ENCODE data around the gene ATP2B2.

Gene ATP2B2

DNA sequence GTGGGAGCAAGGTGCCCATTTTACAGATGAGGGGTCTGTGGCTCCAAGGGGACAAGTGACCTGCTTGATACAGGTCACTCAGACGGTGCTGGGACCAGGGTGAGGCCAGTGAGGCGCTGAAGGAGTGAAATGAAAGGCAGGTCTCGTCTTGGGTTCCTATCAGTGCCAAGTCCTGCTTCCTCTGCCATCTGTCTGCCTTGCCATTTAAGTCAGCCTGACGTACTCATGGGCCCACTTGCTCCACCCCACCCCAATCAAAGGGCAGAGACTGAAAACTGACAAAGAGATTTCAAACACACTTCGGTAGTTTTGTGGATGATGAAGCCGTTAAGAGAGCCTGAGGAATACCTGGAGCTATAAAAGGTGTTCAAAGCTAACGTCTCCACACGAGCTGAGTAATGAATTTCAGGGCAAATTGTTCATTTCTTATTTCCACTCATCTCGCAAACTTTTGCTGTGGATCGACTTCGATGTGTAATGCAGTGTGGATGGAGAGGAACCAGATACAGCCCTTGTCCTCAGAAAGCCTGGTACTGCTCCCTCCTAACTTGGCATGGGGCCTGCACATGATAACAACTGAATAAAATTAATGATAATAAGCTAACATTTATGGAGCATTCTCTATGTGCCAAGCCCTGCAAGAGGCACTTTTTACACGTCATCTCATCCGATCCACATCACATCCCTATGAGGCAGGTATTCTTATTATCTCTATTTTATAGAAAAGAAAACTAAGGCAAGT is 36.6 kb downstream of the ATP2B2 start:
- peaks cover 3% of the 10 kb centered on the region for H3K4me1 Mint-ChIP-seq
- ATAC-seq: no peak
- no peak overlapping the region for H3K4me3 Mint-ChIP-seq
- no peaks in the 10 kb centered on the region for H3K9me3 Mint-ChIP-seq
- no peak for DNase-seq
- H3K27ac Mint-ChIP-seq: no peak overlapping the region
- H3K36me3 Mint-ChIP-seq (ENCODE audit: low read depth): no peaks in the 10 kb centered on the region
- H3K27me3 Mint-ChIP-seq: peaks cover 28% of the 10 kb centered on the region

DNA sequence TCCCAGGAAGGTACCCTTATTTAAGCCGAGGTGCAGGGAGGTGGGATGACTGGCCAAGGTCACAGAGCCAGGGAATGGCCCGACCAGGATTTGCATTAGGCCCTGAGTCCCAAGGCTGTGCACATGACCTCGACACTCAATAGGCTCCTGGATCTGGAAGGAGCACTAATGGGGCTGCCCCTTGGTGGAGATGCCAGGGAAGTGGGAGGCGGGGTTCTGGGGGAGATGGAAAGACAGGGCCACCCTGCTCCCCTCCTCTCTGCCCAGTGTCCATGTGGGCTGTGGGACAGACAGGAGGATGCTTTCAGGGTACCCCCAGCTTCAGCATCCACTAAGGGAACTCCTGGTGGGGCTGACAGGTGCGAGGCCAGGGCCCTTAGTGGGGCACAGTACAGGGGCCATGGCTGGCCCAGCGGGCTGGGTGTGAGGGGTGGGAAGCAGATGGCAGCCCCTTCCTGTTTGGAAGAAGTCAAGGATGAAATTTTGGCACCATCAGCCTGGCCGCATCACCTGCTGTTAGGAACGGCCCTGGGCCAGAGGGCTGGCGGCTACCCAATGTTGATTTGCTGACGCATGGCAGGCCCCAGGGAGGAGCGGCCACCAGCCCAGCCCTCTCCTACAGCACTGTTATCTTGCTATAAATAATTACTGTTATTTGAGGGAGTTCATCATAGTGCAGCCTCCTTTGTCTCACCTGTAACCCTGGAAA is 37.3 kb downstream of the ATP2B2 start:
- Mint-ChIP-seq H3K27ac (no peak overlapping the region), H3K4me1 (peaks cover 3% of the 10 kb centered on the region), H3K4me3 (no peak overlapping the region), H3K9me3 (no peaks in the 10 kb centered on the region), H3K36me3 (ENCODE audit: low read depth) (no peaks in the 10 kb centered on the region), H3K27me3 (peaks cover 26% of the 10 kb centered on the region)
- no peak for DNase-seq
- no peak for ATAC-seq

DNA sequence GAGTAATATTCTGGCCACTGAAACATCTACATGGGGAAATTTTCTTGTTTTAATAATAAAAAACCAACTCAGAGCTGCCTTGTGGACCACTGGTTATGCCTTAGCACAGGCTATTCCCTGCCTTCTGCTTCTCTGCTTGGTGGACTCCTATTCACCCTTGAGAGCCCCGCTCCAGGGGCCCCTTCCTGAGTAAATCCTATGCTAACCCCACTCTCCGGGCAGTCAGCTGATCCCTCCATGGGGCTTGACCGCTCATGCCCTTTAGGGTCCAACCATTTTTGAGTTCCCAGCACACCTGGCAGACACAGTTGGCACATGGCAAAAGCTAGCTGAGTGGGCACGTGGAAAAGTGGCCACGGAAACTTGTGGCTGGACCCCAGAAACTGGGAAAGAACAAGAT is 38.2 kb downstream of the ATP2B2 start:
- Mint-ChIP-seq H3K27me3 (peaks cover 22% of the 10 kb centered on the region), H3K4me1 (peaks cover 3% of the 10 kb centered on the region)
- no peak for ATAC-seq

DNA sequence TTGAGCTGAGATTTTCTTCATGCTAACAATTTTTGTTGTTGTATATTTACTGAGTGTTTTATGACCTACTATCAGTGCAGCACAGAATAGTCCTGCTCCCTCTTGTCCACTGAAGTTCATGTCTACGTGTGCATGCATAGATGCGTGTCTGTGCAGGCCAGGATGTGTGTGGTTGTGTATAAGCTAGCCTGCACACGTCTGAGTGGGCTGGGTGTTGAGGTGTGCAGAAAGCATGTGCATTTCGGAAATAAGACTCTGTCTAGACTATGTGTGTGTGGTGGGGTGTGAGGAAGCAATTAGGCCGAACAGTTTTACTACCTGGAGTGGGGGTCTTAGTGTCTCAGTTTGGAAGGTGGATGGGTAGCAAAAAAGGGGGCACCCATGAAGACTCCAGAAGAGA is 39.2 kb downstream of the ATP2B2 start:
- ATAC-seq: no peak
- peaks cover 1% of the 10 kb centered on the region for H3K4me1 Mint-ChIP-seq
- peaks cover 18% of the 10 kb centered on the region for H3K27me3 Mint-ChIP-seq
- H3K36me3 Mint-ChIP-seq (ENCODE audit: low read depth): no peaks in the 10 kb centered on the region
- H3K9me3 Mint-ChIP-seq: no peaks in the 10 kb centered on the region
- H3K27ac Mint-ChIP-seq: no peak overlapping the region
- DNase-seq: no peak
- H3K4me3 Mint-ChIP-seq: no peak overlapping the region

More for the DNA sequence above, 38.2 kb downstream of the ATP2B2 start:
- Mint-ChIP-seq H3K36me3 (ENCODE audit: low read depth) (no peaks in the 10 kb centered on the region), H3K9me3 (no peaks in the 10 kb centered on the region), H3K4me3 (no peak overlapping the region), H3K27ac (no peak overlapping the region)
- DNase-seq: no peak

DNA sequence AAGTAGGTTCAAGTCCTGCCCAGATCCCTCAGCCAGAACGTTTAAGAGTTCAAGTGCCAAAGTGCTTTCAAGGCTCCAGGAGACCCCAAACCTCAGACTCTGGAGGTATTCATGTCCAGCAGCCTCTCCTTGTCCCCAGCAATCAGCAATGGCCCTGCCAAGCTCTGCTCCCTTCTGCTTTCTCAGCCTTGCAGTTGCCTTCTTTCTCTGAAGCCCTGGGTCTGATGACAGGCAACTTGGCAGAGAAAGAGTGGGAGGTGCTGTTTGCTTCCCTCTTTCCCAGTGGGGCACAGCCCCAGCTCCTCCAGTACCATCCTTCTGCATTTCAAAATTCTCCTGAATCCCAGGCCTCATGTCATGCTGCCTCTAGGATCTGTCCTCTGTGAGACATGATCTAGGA is 40.2 kb downstream of the ATP2B2 start:
- ATAC-seq (no peak), DNase-seq (no peak)
- Mint-ChIP-seq H3K4me3 (no peak overlapping the region), H3K36me3 (ENCODE audit: low read depth) (no peaks in the 10 kb centered on the region), H3K27ac (no peak overlapping the region), H3K27me3 (peaks cover 10% of the 10 kb centered on the region), H3K4me1 (no peaks in the 10 kb centered on the region), H3K9me3 (no peaks in the 10 kb centered on the region)

DNA sequence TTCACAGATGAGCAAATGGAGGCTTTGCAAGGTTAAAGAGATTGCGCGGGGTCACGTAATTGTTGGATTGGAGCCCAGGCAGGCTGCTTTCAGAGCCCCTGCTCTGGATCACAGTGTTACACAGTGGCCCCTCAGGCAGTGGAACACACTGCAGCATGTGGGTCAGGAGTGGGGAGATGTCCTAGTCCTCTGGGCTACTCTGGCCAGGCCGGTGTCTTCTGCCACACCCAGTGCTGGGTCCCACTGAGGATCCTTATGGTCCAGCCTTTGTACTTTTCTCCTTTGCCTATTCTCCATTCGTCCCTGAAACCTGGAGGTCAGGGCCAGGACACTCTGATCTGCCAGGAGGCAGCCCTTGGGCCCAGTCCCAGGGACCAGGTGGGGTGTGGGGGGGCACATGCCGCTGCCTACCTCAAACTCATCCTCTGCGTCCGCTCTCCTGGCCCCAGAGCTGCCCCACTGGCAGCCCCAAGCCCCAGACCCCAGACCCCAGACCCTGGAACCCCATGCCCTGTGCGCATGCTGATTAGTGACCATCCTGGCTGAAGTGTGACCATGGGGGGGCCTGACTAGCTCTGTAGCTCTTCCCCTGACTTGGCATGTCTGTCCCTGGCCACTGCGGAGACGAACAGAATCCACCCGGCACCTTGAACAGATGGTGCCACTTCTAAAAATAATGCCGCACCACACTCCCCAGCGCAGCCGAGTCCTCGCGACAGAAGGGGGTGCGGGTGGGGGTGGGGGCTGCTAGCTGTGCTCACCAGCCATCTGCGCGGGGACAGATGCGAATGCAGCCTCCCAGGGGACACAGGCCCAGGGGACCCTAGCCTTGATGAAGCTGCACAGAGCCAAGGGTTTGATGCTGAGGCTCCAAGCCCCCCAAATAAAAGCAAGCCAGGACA is 41.6 kb downstream of the ATP2B2 start:
- DNase-seq: no peak
- Mint-ChIP-seq H3K27me3 (peaks cover 4% of the 10 kb centered on the region), H3K4me1 (no peaks in the 10 kb centered on the region), H3K27ac (no peak overlapping the region), H3K9me3 (no peaks in the 10 kb centered on the region), H3K36me3 (ENCODE audit: low read depth) (no peaks in the 10 kb centered on the region), H3K4me3 (no peak overlapping the region)
- ATAC-seq: no peak

DNA sequence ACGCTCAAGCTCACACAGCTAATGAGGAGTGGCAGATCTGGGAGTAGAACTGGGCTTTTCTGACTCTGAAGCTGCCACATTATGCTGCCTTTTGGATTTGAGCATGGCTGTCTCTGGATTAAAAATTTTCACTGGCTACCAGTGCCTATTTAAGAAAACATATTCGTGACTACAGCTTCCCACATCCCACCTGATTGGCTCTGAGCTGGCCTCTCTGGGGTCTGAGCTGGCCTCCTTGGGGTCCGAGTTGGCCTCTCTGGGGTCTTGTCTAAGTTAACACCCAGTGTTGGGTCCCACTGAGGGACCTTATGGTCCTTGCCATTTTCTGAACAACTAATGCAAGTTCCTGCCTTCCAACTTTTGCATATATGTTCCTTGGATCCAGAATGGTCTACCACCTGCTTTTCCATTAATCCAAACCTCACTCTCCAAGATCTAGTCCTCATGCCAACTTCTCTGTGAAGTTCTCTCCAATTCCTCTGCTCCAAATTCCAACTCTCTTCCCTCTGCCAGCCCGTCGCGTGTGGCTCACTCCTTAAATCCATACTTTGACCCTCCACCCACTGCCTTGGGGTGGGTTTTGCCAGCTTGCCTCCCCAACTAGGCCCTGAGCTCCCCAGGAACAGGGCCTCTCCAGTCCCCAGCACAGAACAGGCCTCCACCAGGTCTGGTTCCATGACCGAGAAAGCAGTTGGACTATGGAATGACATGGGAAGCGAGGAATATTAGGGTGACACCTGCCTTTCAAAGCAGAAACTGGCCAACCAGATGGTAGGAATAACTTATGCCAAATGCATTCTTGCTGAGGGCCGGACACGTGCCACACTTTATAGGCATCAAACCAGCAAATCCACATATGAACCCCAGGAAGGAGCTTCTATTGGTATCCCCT is 42.5 kb downstream of the ATP2B2 start:
- ATAC-seq (no peak), DNase-seq (no peak)
- Mint-ChIP-seq H3K36me3 (ENCODE audit: low read depth) (no peaks in the 10 kb centered on the region), H3K27ac (no peak overlapping the region), H3K4me3 (no peak overlapping the region), H3K9me3 (no peaks in the 10 kb centered on the region), H3K27me3 (peaks cover 2% of the 10 kb centered on the region), H3K4me1 (peaks cover 1% of the 10 kb centered on the region)

DNA sequence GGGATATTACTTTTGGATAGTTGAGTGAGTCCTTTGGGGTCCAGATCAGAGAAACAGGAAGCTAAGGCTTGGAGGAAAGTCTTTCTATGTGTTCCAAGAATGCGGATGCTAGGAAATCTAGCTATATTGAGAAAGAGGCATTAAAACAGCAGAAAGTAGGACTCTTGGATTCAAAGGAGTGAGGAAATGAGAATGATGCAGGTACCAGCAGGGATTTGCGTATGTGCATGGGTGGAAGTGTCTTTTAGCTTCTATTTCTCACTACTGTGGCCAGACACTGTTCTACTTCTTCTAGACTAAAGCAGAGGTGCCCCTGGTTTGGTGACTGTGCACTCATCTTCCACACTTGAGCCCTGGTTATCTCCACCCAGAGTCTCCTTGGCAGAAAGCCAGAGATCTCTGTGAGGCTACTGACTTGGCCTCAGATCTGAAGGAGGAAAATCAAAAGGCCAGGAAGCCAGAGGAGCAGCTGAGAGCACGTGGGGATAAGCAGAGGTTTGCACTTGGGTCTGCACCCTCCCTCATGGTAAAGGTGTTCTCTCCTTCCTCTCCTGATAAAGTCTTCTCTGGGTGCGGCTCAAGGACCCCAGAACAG is 44.3 kb downstream of the ATP2B2 start:
- Mint-ChIP-seq H3K4me3 (no peak overlapping the region), H3K9me3 (no peaks in the 10 kb centered on the region), H3K27ac (no peak overlapping the region), H3K36me3 (ENCODE audit: low read depth) (no peaks in the 10 kb centered on the region), H3K27me3 (peaks cover 8% of the 10 kb centered on the region), H3K4me1 (peaks cover 6% of the 10 kb centered on the region)
- no peak for DNase-seq
- ATAC-seq: no peak

DNA sequence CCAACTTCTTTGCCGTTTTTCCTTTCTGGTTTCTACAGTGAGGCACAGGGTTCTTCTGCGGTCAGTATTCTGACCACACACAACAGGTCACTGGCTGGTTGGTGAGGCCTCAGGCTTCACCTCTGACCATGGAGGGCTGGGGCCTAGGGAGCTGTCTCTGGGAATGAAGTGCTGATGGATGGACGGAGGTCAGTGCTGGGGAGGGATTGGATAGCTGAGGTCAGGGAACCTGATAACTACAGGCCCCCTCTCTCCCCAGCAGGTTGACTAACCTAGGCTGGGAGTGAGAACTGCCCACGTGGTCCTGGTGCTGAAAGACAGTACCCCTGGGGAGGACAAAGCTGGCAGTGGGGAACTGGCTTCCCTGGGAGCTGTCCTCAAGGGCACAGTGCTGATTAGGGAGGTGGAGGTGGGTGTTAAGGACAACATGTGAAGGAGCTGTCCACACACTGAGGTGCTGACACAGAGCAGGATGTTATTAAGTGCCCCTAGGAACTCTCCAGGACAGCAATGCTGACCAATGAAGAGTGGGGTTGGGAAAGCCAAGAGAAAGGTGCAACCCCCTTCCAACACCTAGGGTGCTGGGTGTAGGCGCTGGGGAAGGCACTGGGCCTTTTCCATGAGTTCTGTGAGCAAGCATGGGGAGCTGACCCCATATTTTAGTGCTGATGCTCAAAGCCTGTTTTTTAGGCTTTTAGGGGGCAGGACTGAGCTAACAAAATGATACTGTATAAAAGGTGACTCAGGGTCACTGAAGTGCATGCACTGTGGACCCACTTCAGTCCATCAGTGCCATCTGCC is 45.2 kb downstream of the ATP2B2 start:
- DNase-seq (peak; percentile 52), ATAC-seq (peak; percentile 55)
- Mint-ChIP-seq H3K27ac (no peak overlapping the region), H3K4me3 (no peak overlapping the region), H3K36me3 (ENCODE audit: low read depth) (no peaks in the 10 kb centered on the region), H3K4me1 (peaks cover 6% of the 10 kb centered on the region), H3K27me3 (peaks cover 8% of the 10 kb centered on the region), H3K9me3 (no peaks in the 10 kb centered on the region)

DNA sequence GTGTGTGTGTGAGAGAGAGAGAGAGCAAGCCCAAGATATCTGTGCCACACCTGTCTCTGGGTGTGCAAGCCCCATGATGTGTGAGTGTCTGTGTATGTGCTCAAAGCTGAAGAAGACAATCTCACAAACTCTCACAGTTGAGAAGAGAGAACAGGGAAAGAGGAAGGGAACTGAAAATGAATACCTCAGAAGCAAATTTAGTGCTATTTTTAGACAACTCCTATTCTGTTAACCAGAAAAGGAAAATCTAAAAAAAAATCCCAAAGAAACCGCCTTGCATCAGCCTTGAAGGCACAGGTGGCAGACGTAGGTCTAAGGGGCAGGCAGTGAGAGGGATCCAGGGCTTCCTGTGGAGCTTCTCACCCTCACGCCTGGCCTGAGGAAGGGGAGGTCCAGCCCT is 47.8 kb downstream of the ATP2B2 start:
- peaks cover 12% of the 10 kb centered on the region for H3K27me3 Mint-ChIP-seq
- ATAC-seq (no peak), DNase-seq (no peak)
- no peak overlapping the region for H3K27ac Mint-ChIP-seq
- H3K9me3 Mint-ChIP-seq: no peaks in the 10 kb centered on the region
- peaks cover 6% of the 10 kb centered on the region for H3K4me1 Mint-ChIP-seq
- no peak overlapping the region for H3K4me3 Mint-ChIP-seq
- H3K36me3 Mint-ChIP-seq (ENCODE audit: low read depth): no peaks in the 10 kb centered on the region

DNA sequence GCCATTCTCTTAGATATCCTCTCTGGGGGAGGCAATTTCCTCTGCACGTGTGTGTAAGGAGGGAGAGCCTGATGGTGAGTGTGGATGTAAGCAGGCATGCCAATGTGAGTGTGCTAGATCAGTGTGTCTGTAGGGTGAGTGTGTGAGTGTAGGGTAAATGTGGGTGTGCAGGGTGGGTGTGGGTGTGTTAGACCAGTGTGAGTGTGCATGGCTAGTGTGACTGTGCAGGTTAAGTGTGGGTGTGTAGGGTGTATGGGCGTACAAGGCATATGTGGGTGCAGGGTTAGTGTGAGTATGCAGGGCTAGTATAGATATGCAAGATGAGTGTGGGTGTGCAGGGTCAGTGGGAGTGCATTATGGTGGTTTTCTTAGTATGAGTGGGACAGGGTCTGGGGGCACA is 48.4 kb downstream of the ATP2B2 start:
- peaks cover 15% of the 10 kb centered on the region for H3K27me3 Mint-ChIP-seq
- H3K4me1 Mint-ChIP-seq: peaks cover 6% of the 10 kb centered on the region
- H3K9me3 Mint-ChIP-seq: no peaks in the 10 kb centered on the region
- ATAC-seq (no peak), DNase-seq (no peak)
- H3K27ac Mint-ChIP-seq: no peak overlapping the region
- no peak overlapping the region for H3K4me3 Mint-ChIP-seq
- no peaks in the 10 kb centered on the region for H3K36me3 Mint-ChIP-seq (ENCODE audit: low read depth)

DNA sequence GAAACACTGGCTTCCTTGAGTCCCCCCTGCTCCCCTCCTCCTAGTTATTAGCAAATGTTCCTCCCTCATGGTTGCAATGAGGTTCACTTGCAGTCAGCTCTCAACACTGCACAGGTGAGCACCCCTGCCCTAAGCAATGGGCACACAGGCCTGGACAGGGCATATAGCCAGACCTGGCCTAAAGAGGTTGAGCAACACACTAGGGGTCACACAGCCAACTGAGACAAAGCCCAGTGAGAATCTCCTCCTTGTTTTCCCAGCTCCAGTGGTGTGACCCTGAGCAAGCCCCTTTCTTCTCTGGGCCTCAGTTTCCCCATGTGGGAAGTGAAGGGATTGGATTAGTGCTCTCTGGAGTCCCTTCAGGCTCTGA is 49.9 kb downstream of the ATP2B2 start:
- Mint-ChIP-seq H3K27me3 (peaks cover 15% of the 10 kb centered on the region), H3K9me3 (no peaks in the 10 kb centered on the region), H3K36me3 (ENCODE audit: low read depth) (no peaks in the 10 kb centered on the region), H3K4me3 (no peak overlapping the region), H3K27ac (no peak overlapping the region), H3K4me1 (peaks cover 6% of the 10 kb centered on the region)
- DNase-seq: no peak
- ATAC-seq: no peak

DNA sequence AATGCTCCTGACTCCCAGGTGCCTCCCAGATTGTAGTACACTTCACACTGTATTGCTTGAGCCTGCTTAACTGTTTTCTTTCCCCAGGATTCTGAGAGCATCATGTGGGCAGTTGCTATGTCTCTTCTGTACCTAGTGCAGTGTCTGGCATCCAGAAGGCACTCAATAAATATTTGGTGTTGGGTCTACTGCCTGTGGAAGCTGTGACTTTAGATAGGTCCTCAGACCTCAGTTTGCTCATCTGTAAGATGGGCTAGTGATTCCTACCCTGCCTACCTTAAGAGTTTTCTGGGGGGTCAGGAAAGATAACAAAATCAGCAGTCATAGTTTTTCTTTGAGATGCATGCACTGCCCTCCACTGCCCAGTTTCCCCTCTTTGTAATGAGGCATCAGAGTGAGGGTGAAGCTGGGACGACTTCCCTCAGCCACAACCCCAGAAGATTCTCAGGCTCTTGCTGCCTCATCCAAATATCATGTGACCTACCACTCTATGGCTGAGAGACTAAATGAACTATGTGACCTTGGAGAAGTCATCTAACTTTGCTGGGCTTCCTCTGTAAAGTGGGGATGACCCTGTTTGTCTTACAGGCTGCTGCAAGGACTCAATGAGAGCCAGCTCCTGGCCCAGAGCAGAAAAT is 50.4 kb downstream of the ATP2B2 start:
- ATAC-seq (no peak), DNase-seq (no peak)
- no peaks in the 10 kb centered on the region for H3K36me3 Mint-ChIP-seq (ENCODE audit: low read depth)
- peaks cover 6% of the 10 kb centered on the region for H3K4me1 Mint-ChIP-seq
- no peak overlapping the region for H3K27ac Mint-ChIP-seq
- H3K27me3 Mint-ChIP-seq: peaks cover 18% of the 10 kb centered on the region
- H3K9me3 Mint-ChIP-seq: no peaks in the 10 kb centered on the region
- H3K4me3 Mint-ChIP-seq: no peak overlapping the region

All from activated naive CD8-positive, alpha-beta T cell treated with anti-CD3 and anti-CD28 coated beads, Interleukin-2, amount 50 U/mL, for 24 hours (primary cell).